Psoas muscle (tissue), 8 donors: ENCODE results near the gene SPAG7. TPM values are rescaled to one million over a fixed set of nuclear protein-coding genes. Genes with fewer than 3 reads are reported as not detected.

Experiments used
- ATAC-seq, 4 donors: fragments of 200-7000 bp; cut with Tn5 transposase; one replicate each; pipeline ENCODE4 v1.9.1; 2020; ENCODE audit warnings: moderate library complexity in 3 of 4, mild to moderate bottlenecking in 2 of 4
- DNase-seq, 2 donors: peaks; one replicate each; pipeline ENCODE4 v3.0.0-alpha.2; 2020
- H3K27ac ChIP-seq: fragments of 200-600 bp; one replicate; pipeline ENCODE4 v1.8.0; 2022
- H3K27me3 ChIP-seq, 3 donors: fragments of 200-600 bp in 1 of 3; one replicate each; pipeline versions ENCODE4 v1.6.1 to v1.8.0; 2013 to 2022; ENCODE audit warnings: low read length in 2 of 3, mild to moderate bottlenecking in 2 of 3, moderate library complexity in 1 of 3; ENCODE audit not compliant: insufficient read depth in 3 of 3
- H3K36me3 ChIP-seq, 2 donors: fragments of 200-600 bp in 1 of 2; one replicate each; pipeline versions ENCODE4 v1.6.1 to v1.8.0; 2013 to 2022; ENCODE audit warnings: low read depth in 1 of 2, mild to moderate bottlenecking in 1 of 2, moderate library complexity in 1 of 2; ENCODE audit not compliant: insufficient read depth in 1 of 2
- H3K4me1 ChIP-seq: fragments of 200-600 bp; one replicate; pipeline ENCODE4 v1.8.0; 2022
- H3K4me3 ChIP-seq: fragments of 200-600 bp; one replicate; pipeline ENCODE4 v1.8.0; 2022; ENCODE audit warnings: mild to moderate bottlenecking
- H3K9me3 ChIP-seq: fragments of 200-600 bp; one replicate; pipeline ENCODE4 v1.8.0; 2022
- WGBS, 3 donors: extraction: QIAGEN DNeasy Blood & Tissue Kit; methylation state at CpG; one replicate each; pipeline versions ENCODE4 v1.1.6 to v1.1.7; 2013; 5-methylcytosine and 5-hydroxymethylcytosine counted together
- intact Hi-C, 2 donors: fragments of 100-400 bp; cut with DNase I; formaldehyde crosslinking; loops; one replicate each; pipeline versions ENCODE4 v1.11.0 to v1.14.2; 2022
- polyA plus RNA-seq, 3 donors: library from polyadenylated mRNA; stranded (reverse); fragments of 200-250 nt; gene quantifications; one replicate each; pipeline ENCODE4 v1.2.3, GENCODE V29; 2013
- total RNA-seq, 4 donors: library from RNA; stranded (reverse); fragmentation: NEBNext Ultra II Directional in 2 of 4; extraction: Animal tissue kit (Norgen Biotek cat#: 25700) in 2 of 4; gene quantifications; one replicate each; pipeline versions ENCODE4 v1.2.1 to v1.2.4, GENCODE V29; 2021 to 2023
- TF ChIP-seq, protein P1 (sequence below): fragments of 200-600 bp; IDR thresholded peaks from one replicate; pipeline ENCODE4 v1.8.0; 2022; ENCODE audit warnings: antibody characterized with exemption
- donor health status: healthy with polysubstance abuse.
- donor health status: DM: no; HTN: no; CAD: no; lungs with moderate emphysema.
- donor health status: Bipolar disorder and iron deficiency.
- donor health status: healthy.
- donor health status: DM: yes; HTN: yes; CAD: no.
- donor health status: DM: no; HTN: no; CAD: no.
- donor health status: DM: no; HTN: no; CAD: no.
- donor health status: DM: yes; HTN: yes; CAD: no.

SPAG7 gene
- total and polyA plus RNA-seq, 7 donors = 79.2 to 179 (median 117) TPM

DNA sequence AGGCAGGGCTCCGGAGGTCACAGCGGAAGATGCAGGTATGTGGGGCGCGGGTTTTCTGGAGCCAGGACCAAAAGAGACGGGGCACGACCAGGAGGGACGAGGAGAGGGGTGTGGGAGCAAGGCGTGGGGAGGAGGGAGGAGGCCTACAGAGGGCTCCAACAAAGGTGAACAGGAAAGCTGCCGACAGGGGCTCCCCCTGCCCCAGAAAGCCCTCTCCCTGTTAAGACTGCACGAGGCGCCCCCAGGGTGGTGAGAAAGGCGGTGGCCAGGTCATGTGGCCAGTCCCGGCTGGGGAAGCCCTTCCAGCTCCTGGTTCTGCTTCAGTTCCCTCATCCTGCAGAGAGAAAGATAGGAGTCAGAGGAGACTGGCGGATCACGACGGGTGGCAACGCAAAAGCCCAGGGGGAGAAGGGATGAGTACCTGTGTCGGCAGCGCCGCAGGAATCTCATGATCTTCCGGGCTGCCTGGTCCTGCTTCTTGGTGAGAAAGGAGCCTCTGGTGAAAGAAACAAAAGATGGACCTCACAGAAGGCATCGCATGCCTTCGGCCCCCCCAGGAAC is 949 bp upstream of the SPAG7 start:
- Histone ChIP-seq H3K4me3 (peak overlapping the region; percentile 84), H3K9me3 (no peaks in the 10 kb centered on the region), H3K27ac (peak overlapping the region; percentile 93), H3K27me3 (no peaks in the 10 kb centered on the region), H3K36me3 (peaks cover 0 to 51% of the 10 kb centered on the region in 2 donors), H3K4me1 (peaks cover 42% of the 10 kb centered on the region)
- WGBS, 3 donors = 30 to 34% (median 33%) methylated on average over 21 to 23 of the region's 23 CpGs
- DNase-seq (peak in 1 of 2 donors; percentile 65), ATAC-seq (no peak)
- intact Hi-C loops = no loop called here
- TF ChIP-seq, protein P1, sequence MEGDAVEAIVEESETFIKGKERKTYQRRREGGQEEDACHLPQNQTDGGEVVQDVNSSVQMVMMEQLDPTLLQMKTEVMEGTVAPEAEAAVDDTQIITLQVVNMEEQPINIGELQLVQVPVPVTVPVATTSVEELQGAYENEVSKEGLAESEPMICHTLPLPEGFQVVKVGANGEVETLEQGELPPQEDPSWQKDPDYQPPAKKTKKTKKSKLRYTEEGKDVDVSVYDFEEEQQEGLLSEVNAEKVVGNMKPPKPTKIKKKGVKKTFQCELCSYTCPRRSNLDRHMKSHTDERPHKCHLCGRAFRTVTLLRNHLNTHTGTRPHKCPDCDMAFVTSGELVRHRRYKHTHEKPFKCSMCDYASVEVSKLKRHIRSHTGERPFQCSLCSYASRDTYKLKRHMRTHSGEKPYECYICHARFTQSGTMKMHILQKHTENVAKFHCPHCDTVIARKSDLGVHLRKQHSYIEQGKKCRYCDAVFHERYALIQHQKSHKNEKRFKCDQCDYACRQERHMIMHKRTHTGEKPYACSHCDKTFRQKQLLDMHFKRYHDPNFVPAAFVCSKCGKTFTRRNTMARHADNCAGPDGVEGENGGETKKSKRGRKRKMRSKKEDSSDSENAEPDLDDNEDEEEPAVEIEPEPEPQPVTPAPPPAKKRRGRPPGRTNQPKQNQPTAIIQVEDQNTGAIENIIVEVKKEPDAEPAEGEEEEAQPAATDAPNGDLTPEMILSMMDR = no peak

DNA sequence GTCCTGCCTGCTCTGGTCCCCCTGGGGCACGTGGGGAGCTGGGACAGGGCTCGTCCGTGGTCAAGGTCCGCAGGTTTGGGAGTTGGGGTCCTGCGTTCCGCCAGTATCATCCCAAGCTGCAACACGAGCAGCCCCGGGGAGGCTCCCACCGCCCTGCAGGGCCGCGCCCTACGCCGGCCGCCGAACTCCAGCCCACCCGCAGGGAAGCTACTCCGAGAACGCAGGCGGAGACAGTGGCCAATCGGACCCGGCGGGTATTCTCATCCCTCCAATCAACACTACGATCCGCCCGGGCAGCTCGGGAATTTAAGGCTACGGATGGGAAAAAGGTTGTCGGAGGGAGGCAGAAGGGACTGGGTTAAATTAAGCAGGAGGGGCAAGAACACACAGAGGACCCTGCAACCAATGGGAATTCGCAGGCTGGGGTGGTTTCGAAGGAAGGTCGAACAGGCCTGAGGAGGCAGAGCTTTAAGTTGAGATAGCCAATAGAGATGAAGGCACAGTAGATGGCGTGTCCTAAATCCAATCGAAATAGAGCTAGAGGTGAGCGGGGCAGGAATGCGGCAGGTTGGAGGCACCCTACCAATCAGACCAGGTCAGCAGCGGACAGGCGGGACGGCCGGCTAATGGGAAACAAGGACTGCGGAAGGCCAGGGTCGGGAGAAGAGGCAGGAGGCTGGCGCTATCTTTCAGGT is 626 bp downstream of the SPAG7 start:
- 0% methylated on average over 42 of the region's 42 CpGs for WGBS, 3 donors
- TF ChIP-seq, protein P1 = no peak
- Histone ChIP-seq H3K36me3 (peaks cover 0 to 35% of the 10 kb centered on the region in 2 donors), H3K27ac (peak overlapping the region; percentile 93), H3K27me3 (no peaks in the 10 kb centered on the region), H3K4me3 (peak overlapping the region; percentile 84), H3K4me1 (peaks cover 26% of the 10 kb centered on the region), H3K9me3 (no peaks in the 10 kb centered on the region)
- DNase-seq = peak; percentile 97 to 99
- intact Hi-C loops = loop anchor here (1.0 to 2.0 kb wide), 3 partner anchors 14 to 19 kb away; partner anchors contain the start of genes ENO3 (in 1 of the 2) and PFN1 (in 1 of the 2)
- peak; percentile 86 to 89 (median 88) for ATAC-seq

DNA sequence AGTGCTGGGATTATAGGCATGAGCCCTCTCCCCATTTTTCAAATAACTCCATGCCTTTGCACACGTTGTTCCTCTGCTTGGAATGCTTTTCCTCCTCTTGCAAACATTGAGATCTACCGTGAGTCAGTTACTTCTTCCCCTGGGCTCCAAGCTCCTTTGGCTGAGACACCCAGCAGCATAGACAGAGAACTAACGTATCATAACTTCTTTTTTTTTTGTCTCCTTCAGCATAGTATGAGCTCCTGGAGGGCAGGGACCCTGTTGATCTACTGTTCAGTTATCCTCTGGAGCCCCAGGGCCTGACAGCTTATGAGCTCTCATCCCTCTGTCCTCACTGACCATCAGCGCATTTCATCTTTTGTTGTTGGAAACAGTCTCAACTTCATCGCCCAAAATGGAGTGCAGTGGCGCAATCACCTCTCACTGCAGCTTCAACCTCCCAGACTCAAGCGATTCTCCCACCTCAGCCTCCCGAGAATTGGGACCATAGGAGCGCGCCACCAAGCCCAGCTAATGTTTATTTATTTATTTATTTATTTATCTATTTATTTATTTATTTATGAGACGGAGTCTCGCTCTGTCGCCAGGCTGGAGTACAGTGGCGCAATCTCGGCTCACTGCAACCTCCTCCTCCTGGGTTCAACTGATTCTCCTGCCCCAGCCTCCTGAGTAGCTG is 2.2 kb downstream of the SPAG7 start:
- peaks cover 0 to 27% of the 10 kb centered on the region in 2 donors for H3K36me3 ChIP-seq
- DNase-seq (no peak), ATAC-seq (no peak)
- H3K9me3 ChIP-seq = no peaks in the 10 kb centered on the region
- TF ChIP-seq, protein P1 = no peak
- H3K4me1 ChIP-seq = peaks cover 25% of the 10 kb centered on the region
- no peaks in the 10 kb centered on the region for H3K27me3 ChIP-seq
- peak overlapping the region; percentile 93 for H3K27ac ChIP-seq
- 95 to 98% (median 96%) methylated on average over 15 of the region's 15 CpGs for WGBS, 3 donors
- intact Hi-C loops = no loop called here
- H3K4me3 ChIP-seq = peak overlapping the region; percentile 84

DNA sequence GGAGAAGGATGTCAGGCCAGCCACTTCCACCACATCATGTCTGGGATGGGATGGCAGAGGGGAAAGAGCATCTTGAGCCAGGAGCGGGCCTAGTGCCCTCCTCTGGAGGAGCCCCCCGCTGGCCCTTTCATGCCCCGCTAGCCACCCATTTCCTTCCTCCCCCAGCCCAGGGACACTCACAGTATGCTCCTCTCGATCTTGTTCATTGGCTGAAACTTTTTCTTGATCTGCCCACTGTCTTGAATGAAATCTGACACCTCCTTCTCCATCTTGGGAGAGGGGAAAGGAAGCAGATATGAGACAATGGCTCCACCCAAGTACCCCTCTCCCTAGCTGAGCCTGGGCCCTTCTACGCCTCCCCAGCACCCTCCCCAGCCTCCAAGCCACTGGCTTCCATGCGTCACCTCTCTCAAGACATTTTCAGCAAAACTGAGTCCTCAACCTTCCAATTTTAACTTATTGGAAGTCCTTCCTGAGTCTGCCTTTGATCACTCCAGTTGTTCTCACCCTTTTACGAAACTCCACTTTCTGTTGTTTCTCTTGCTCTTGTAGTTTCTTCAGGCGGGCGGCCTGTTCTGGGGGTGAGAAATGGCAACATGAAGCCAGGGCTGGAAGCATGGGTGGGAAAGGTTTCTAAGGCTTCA is 7.2 kb downstream of the SPAG7 start:
- Histone ChIP-seq H3K27me3 (no peaks in the 10 kb centered on the region), H3K36me3 (peaks cover 6 to 40% of the 10 kb centered on the region in 2 donors), H3K4me3 (no peak overlapping the region), H3K27ac (peak overlapping the region; percentile 77), H3K9me3 (no peaks in the 10 kb centered on the region), H3K4me1 (peaks cover 19% of the 10 kb centered on the region)
- ATAC-seq = no peak
- intact Hi-C loops = no loop called here
- DNase-seq = no peak
- TF ChIP-seq, protein P1 = no peak
- 86 to 90% (median 89%) methylated on average over 9 of the region's 9 CpGs for WGBS, 3 donors
